ENCODE measurements around the gene ZNF536. TPM values are rescaled to one million over a fixed set of nuclear protein-coding genes. Genes with fewer than 3 reads are reported as not detected.
"Not testable (repeated sequence)": the region's sequence is repeated elsewhere in the genome, so short reads cannot be mapped to it uniquely, and the experiment has no call there.

ZNF536 gene
- total RNA-seq, 4 donors from 2014 or later: 1.3 to 12.4 (median 1.8) TPM

DNA sequence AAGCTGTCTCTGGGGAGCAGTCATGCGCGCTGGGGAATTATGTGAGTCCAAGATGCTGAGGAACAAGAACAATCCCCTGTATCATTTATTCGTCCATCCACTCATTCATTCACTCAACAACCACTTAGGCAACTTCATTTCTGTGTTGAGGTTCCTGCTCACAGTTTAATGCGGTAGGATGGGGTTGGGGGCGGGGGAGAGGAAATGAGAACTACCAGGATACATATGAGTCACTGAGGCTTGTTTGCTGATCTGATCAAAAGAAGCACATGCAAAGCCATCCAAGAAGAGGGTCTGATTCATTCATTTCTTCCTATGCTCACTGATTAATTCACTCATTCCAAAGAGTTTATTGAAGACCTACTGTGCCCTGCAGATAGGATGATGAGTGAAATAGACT is 20.9 kb downstream of the ZNF536 start:
- no peak for DNase-seq
- no peak for TF ChIP-seq POLR2A (IDR thresholded peaks at IDR 0.05)
- TF ChIP-seq, protein P1, sequence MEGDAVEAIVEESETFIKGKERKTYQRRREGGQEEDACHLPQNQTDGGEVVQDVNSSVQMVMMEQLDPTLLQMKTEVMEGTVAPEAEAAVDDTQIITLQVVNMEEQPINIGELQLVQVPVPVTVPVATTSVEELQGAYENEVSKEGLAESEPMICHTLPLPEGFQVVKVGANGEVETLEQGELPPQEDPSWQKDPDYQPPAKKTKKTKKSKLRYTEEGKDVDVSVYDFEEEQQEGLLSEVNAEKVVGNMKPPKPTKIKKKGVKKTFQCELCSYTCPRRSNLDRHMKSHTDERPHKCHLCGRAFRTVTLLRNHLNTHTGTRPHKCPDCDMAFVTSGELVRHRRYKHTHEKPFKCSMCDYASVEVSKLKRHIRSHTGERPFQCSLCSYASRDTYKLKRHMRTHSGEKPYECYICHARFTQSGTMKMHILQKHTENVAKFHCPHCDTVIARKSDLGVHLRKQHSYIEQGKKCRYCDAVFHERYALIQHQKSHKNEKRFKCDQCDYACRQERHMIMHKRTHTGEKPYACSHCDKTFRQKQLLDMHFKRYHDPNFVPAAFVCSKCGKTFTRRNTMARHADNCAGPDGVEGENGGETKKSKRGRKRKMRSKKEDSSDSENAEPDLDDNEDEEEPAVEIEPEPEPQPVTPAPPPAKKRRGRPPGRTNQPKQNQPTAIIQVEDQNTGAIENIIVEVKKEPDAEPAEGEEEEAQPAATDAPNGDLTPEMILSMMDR (IDR thresholded peaks at IDR 0.05): no peak
- H3K4me3 ChIP-seq: no peak overlapping the region
- H3K9me3 ChIP-seq: no peaks in the 10 kb centered on the region
- H3K36me3 ChIP-seq: no peaks in the 10 kb centered on the region
- no peaks in the 10 kb centered on the region for H3K4me1 ChIP-seq
- H3K27me3 ChIP-seq: no peaks in the 10 kb centered on the region
- H3K27ac ChIP-seq: no peak overlapping the region

DNA sequence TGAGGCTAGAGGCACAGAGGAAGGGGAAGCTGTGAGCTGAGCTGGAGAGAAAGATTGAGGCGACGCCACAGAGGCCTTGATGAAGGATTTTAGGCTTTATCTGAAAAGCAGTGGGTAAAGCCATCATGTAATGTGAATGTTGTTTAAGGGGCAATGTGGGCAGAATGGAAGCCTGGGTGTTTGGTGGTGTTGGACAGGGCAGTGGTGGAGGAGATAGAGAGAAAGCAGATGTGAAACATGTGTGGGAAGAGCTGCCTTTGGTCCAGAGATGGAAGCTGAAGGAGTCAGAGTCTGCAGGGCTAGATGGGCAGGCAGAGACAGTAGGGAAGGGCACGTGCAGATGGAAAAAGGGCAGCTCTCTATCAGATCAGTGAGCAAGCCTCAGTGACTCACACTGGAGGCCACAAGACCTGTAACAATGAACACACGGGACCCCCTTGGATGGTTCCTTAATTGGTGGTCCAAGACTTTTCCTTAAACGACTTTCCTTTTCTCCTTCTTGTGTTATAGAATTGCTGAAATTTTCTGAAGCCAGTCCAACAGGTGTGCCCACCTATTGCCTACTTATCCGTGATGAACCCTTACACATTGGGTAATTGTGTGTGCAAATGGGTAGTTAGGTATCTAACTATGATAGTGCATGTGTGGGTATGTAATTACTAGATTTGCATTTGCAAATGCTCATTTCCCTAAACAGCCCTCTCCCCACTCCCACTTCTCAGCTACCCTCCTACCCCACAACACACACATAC is 21.7 kb downstream of the ZNF536 start:
- no peak for DNase-seq
- H3K27me3 ChIP-seq: no peaks in the 10 kb centered on the region
- H3K9me3 ChIP-seq: no peaks in the 10 kb centered on the region
- TF ChIP-seq, protein P1 (IDR thresholded peaks at IDR 0.05): no peak
- no peak for TF ChIP-seq POLR2A (IDR thresholded peaks at IDR 0.05)
- no peak overlapping the region for H3K27ac ChIP-seq
- no peaks in the 10 kb centered on the region for H3K36me3 ChIP-seq
- no peak overlapping the region for H3K4me3 ChIP-seq
- H3K4me1 ChIP-seq: no peaks in the 10 kb centered on the region

DNA sequence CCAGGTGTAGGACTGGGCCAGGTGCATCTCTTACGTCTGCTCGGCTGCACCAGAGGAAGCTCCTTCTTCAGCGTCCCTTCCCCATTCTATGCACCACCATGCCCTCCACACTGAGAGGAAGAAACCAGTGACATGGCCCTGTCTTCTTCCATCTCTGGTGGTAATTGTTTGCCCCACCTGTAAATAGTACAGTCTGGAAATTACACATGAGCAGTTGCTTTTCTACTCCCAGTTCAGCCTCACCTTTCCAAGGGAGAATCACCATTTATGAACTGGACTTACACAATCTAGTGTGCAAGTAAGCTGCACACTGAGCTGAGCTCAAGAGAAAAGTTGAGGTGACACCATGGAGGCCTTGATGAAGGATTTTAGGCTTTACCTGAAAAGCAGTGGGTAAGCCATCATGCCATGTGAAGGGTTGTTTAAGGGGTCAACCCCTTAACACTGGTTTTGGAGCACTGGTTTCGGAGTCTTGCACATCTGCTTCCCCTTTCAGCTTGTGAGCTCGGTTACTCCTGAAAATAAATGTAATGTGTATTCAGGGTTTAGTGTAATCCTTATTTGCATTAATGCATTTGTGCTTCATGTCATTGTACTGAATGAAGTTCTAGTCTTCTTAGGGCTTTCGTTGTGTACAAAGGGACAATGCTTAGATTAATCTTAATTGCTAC is 22.4 kb downstream of the ZNF536 start:
- Histone ChIP-seq H3K9me3 (no peaks in the 10 kb centered on the region), H3K36me3 (no peaks in the 10 kb centered on the region), H3K4me3 (no peak overlapping the region), H3K4me1 (no peaks in the 10 kb centered on the region), H3K27me3 (no peaks in the 10 kb centered on the region), H3K27ac (no peak overlapping the region)
- no peak for DNase-seq
- TF ChIP-seq, protein P1 (IDR thresholded peaks at IDR 0.05): no peak
- no peak for TF ChIP-seq POLR2A (IDR thresholded peaks at IDR 0.05)

DNA sequence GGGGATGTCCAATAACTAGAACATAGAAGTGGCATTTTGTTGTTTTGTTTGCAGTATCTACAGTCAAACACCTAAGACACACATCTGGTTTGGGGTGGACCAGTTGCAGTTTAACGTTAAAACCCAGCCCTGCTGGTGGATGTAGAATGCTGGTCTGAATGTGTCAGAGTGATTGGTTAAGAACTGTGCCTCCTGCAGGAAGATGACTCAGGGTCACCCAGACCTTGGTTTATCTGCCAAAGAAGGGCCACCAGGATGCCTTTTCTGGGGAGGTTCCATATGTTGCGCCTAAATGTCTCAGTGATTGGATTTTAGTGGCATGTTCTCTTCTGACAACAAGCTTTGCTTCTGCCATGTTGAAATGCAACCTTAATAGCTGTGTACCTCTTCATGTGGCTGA is 23.1 kb downstream of the ZNF536 start:
- H3K27ac ChIP-seq: no peak overlapping the region
- no peaks in the 10 kb centered on the region for H3K36me3 ChIP-seq
- TF ChIP-seq, protein P1 (IDR thresholded peaks at IDR 0.05): no peak
- TF ChIP-seq POLR2A (IDR thresholded peaks at IDR 0.05): no peak
- no peaks in the 10 kb centered on the region for H3K4me1 ChIP-seq
- no peaks in the 10 kb centered on the region for H3K9me3 ChIP-seq
- DNase-seq: no peak
- H3K4me3 ChIP-seq: no peak overlapping the region
- H3K27me3 ChIP-seq: no peaks in the 10 kb centered on the region

DNA sequence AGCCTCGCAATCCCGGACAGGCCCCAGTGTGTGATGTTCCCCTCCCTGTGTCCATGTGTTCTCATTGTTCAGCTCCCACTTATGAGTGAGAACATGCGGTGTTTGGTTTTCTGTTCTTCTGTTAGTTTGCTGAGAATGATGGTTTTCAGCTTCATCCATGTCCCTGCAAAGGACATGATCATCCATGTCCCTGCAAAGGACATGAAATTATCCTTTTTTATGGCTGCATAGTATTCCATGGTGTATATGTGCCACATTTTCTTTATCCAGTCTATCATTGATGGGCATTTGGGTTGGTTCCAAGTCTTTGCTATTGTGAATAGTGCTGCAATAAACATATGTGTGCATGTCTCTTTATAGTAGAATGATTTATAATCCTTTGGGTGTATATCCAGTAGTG is 26.4 kb downstream of the ZNF536 start:
- not testable (repeated sequence) for H3K36me3 ChIP-seq, H3K4me3 ChIP-seq, H3K4me1 ChIP-seq, DNase-seq, H3K27me3 ChIP-seq, H3K9me3 ChIP-seq, H3K27ac ChIP-seq

DNA sequence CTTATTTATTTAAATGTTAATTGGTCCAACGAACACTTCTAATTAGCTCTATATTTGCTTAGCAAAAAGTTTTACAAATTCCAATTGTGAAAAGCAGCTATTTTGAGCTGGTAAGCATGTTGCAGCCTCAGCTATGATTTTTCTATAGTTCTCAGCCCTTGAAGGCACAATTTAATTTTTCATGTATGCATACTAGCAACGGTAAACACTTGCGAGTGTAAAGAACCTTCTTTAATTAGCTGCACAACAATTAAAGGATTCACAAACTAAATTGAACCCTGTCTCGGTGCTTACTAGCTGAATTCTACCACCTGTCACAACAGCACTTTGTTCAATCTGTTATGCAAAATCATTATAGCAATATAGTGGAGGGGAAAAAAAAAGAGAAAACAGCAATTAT is 29.8 kb downstream of the ZNF536 start:
- Histone ChIP-seq H3K27ac (no peak overlapping the region), H3K27me3 (no peaks in the 10 kb centered on the region), H3K9me3 (no peaks in the 10 kb centered on the region), H3K4me3 (no peak overlapping the region), H3K4me1 (no peaks in the 10 kb centered on the region), H3K36me3 (no peaks in the 10 kb centered on the region)
- TF ChIP-seq, protein P1 (IDR thresholded peaks at IDR 0.05): no peak
- TF ChIP-seq POLR2A (IDR thresholded peaks at IDR 0.05): no peak
- DNase-seq: no peak

All from Peyer's patch (tissue), 4 donors.